Keratinocyte (primary cell): ENCODE data around the gene C6orf52.

Experiments used
- EZH2 ChIP-seq: IDR thresholded peaks from one replicate; pipeline ENCODE4 v1.6.1; 2012; ENCODE audit warnings: inconsistent platforms, mild to moderate bottlenecking, low read length, moderate library complexity
- TF ChIP-seq, protein P1 (sequence below), 3 experiments: IDR thresholded peaks in 1 of 3; conservative IDR thresholded peaks in 1 of 3; optimal IDR thresholded peaks in 1 of 3; 2 replicates in 2 of 3; 3 replicates in 1 of 3; pipeline versions ENCODE3 to v1.5.1; 2011; ENCODE audit warnings: low read length in 3 of 3, mild to moderate bottlenecking in 3 of 3, moderate library complexity in 2 of 3, control low read depth in 1 of 3, inconsistent platforms in 1 of 3; ENCODE audit not compliant: insufficient read depth in 2 of 3; ENCODE audit errors: extremely low read depth in 1 of 3

GRCh38 chr6:10721850-10722569 is 27.6 kb upstream of the C6orf52 start:
- TF ChIP-seq, protein P1, sequence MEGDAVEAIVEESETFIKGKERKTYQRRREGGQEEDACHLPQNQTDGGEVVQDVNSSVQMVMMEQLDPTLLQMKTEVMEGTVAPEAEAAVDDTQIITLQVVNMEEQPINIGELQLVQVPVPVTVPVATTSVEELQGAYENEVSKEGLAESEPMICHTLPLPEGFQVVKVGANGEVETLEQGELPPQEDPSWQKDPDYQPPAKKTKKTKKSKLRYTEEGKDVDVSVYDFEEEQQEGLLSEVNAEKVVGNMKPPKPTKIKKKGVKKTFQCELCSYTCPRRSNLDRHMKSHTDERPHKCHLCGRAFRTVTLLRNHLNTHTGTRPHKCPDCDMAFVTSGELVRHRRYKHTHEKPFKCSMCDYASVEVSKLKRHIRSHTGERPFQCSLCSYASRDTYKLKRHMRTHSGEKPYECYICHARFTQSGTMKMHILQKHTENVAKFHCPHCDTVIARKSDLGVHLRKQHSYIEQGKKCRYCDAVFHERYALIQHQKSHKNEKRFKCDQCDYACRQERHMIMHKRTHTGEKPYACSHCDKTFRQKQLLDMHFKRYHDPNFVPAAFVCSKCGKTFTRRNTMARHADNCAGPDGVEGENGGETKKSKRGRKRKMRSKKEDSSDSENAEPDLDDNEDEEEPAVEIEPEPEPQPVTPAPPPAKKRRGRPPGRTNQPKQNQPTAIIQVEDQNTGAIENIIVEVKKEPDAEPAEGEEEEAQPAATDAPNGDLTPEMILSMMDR (optimal IDR thresholded peaks at IDR 0.05 in 1 of 3, IDR thresholded peaks at IDR 0.05 in 1 of 3, conservative IDR thresholded peaks at IDR 0.05 in 1 of 3; ENCODE audit: extremely low read depth in 1 of 3, insufficient read depth in 2 of 3, low read length in 3 of 3), result no peak
- TF ChIP-seq EZH2, result no peak
